HG02943 (cell line): ENCODE results near the gene SYK.

ENCODE experiments used
- ATAC-seq: cut with Tn5 transposase; IDR thresholded peaks from one replicate; pipeline ENCODE4 v1.9.1; 2021; ENCODE audit warnings: mild to moderate bottlenecking, low read depth, moderate library complexity; ENCODE audit not compliant: unreplicated experiment

SYK gene

DNA sequence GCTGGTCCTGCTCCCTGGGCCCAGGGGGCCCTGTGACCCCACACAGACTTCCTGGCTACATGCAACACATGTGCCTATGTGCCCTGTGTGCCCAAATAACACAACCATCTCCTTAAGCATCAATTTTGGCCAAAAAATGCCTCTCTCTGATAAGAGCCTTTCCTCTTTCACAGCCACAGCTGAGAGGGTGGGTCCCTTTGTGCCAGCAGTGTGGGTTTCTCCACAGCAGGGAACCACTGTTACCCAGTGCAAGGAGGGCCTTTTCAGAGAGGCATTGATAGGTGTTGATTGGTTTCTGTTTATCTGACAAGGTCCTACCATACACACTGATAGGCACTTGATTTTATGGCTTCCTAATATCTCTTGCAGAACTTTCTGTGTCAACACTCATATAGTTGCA, 42.7 kb downstream of the SYK start:
- ATAC-seq, result no peak

- ATAC-seq, result no peak
These were observed 45.3 kb downstream of the SYK start for GRCh38 chr9:90846770-90847419.

DNA sequence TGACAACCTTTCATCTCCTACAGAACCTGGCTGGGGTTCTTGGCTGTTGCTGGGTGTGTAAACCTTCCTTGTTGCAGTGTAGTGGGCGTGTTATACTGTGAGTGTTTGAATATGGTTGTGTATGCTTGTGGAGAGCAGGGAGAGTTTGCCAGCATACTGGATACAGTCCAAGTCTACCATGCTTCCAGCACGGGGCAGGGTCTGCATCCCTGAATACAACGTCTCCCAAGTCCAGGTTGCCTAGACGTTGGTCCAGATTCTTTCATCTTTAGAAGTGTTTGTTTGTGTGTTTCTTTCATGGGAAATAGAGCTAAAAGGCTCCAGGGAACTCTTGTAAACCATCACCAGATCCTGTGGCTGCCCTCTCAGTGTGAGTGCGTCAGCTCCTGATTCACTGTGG, 46.4 kb downstream of the SYK start:
- ATAC-seq, result no peak

DNA sequence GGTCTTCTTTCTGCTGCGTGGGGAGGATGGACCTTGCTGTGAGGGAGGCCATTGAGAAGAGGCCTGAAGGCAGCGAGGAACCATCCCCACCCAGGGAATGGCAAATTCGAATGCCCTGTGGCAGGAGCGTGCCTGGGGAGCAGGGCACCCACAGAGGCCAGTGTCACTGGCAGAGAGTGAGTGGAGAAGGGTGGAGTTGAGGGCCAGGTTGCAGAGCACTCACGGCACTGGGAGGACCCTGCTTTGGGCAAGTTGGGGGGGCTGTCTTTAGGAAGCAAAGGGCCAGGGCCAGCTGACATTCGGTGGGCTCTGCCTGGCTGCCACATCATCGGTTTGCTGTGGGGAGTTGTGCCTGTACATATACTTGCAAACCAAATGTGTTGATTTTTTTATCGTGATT, 47.2 kb downstream of the SYK start:
- no peak for ATAC-seq

DNA sequence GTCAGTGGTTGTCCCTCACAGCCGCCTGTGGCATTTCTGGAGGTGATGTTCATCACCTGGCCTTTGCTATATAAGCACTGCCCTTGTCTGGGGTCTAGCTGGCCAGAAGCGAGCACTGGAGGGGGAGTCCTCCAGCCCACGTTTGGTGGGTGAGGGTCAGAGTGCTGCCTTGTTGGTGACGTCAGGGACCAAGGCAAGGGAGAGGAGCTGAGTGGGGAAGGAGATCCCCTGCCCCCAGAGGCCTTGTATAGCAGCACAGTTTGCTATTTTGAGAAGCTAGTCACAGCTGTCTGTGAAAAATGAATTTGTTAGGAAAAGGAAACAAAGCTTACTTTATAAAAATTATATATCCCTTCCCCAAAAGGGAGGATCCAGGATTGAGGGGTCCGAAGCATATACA, 49.8 kb downstream of the SYK start:
- ATAC-seq, result no peak

DNA sequence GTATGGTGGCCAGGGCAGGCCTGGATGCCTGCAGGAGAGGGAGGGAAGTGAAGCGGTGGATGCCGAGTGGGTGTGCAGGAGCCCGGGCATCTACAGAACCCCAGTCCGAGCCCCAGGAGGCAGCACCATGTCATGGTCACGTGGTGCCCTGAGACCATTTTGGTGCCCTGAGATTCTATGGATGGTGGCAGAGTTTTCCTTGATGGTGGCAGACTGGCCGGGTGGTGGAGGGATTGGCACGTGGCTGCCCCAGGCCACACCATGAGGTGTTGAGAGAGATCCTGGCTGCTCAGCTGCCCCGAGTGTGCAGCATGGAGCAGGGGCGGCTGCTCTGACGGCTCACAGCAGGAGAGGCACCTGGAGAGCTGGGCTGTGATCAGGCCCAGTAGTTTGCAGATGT, 52.3 kb downstream of the SYK start:
- no peak for ATAC-seq

DNA sequence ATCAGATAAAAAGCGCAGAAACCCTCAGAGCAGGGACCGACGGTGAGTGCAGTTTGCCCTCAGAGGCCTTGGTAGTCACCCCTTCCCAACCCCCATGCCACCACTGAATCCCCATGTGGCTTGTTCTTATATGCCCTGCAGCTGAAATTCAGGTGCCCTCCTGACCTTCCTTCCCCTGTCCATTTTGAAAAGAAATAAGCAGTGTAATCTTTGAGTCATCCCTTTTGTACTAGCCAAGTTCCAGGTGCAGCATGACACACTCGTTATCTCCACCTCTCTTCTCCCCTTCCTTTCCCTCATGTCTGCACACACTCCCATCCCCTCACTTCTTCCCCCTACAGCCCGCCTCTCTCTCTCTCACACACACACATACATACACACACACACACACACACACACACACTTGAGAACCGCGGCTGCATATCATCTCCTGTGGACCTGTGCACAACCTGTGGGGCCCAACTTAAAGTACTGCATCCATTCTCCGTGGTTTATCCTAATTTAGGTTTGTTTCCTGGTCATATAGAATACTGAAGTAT, 53.1 kb downstream of the SYK start:
- no peak for ATAC-seq

- ATAC-seq, result no peak
These were observed 53.7 kb downstream of the SYK start for GRCh38 chr9:90855208-90855902.

- ATAC-seq, result no peak
These were observed 55.5 kb downstream of the SYK start for GRCh38 chr9:90857091-90857490.

DNA sequence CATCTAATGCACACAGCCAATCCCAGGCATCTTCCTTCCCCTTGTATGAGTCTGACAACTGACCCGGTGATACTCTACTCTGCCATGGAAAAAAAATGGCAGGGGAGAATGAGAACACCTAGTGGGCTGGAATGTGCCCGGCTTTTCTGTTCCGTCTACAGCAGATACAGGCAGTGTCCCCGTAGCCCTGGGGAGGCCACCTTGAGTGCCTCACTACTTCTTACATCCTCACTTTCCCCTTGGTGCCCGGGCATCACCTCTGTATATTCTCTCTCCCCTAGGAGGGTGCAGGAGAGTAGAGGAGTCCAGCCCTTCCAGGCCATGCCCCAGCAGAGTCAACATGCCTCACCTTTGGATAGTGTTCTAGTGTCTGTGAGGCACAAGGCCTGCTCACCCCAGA, 56.2 kb downstream of the SYK start:
- no peak for ATAC-seq

- no peak for ATAC-seq
These were observed 56.9 kb downstream of the SYK start for GRCh38 chr9:90858457-90858901.

DNA sequence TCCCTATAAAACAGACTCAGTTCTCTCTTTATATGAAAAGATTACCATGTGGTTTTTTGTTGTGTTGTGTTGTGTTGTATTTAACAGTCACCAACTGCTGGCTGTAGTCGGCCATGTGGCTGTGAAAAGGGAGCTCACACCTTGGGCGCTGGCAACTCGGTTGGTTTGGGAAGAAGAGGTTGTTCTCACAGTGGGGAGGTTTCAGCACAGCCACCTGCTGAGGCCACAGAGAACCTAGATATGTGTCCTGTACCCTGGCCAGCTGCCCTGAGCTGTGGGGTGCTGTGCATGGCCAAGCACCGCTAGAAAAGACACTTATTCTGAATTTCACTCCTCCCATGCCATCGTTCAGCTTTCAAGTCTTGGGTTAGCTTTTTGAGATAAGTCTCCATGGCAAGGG, 58.8 kb downstream of the SYK start:
- no peak for ATAC-seq

GRCh38 chr9:90860826-90861225, 59.2 kb downstream of the SYK start:
- ATAC-seq, result no peak

- ATAC-seq, result no peak
These were observed 59.8 kb downstream of the SYK start for GRCh38 chr9:90861380-90861779.

- no peak for ATAC-seq
These were observed 60.5 kb downstream of the SYK start for GRCh38 chr9:90861826-90862740.

DNA sequence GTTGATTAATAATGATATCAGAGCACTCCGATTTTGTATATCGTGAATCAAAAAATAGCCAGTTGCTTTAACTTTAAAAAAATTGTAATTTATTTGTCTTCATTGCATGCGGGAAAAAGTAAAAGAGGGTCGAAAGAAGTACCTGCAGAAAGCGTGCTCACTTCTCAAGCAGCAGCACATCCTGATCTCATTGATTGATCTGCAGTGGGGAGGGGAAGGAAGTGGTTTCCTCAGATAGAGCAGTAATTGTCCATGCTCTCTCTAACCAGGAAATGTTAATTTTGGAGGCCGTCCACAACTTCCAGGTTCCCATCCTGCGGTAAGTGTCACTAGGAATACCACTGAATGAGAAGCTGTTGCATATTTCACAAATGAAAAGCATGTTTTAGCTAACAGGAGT, 63.2 kb downstream of the SYK start:
- ATAC-seq, result no peak

DNA sequence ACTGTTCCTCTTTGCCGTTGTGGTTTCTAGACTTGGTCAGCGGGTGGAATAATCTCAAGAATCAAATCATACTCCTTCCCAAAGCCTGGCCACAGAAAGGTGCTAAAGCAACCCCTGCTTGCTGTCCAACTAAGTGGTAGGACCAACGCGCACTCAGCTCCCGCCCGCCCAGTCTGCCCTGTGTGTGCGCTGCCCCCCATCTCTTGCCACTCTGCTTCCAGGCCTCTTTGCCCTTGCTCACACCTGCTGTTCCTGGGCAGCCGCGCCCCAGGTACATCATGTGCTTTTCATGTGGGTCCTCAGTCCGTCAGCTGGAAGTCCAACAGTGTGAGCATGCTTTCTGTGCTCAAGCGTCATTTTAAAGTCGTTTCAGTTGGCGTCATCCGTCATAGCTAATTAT, 65.5 kb downstream of the SYK start:
- no peak for ATAC-seq

DNA sequence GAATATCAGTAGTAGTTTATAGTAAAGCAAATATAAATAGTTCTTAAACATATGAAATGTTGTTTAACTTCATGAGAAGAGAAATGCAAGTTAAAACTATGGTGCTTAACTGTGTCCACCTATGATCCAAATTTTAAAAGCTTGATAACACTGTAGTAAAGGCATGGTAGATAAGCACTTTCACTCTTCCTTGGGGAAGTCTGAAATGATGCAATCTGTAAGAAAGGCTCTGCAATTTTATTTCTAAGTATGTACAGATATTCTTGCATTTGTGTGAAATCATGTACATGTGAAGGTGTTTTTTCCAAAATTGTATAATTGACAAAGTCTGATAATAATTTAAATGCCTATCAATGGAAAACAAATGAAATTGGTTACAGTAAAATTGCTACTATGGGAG, 66.9 kb downstream of the SYK start:
- ATAC-seq, result no peak

GRCh38 chr9:90869361-90869760, 67.7 kb downstream of the SYK start:
- ATAC-seq, result no peak

DNA sequence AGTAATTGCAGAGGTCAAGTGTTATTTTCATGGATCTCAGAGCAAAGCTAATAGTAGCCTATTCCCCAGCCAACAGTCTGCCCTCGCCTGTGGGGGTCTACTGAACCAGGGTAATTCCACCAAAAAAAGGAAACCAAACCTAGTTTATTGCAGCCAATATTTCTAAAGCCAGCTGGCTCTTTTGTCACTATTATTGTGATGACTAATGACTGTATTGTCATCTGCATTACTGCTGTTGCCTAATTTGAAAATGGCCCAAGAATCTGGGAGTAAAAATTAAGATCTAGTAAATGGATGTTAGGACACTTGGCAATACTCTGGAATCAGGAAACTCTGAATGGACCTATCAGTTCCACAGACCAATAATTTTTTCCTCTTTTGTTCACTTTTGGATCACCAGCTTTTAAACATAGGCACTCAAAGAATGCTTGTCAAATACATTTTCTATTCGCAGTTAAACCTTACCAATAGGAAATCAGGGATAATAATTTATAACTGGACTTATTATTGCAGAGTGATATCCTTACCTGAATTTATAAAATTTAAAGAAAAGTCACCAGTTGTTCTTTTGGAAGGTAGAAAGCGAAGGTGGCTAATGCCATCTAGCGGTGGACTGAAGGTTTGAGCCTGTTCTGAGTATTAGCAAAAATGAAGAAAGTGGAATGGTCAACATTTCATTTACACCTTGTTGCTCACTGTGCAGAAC, 69.2 kb downstream of the SYK start:
- ATAC-seq, result no peak
